ENCODE data around the gene DLL3.
"Not testable (repeated sequence)": the region's sequence is repeated elsewhere in the genome, so short reads cannot be mapped to it uniquely, and the experiment has no call there.

Gene DLL3, protein sequence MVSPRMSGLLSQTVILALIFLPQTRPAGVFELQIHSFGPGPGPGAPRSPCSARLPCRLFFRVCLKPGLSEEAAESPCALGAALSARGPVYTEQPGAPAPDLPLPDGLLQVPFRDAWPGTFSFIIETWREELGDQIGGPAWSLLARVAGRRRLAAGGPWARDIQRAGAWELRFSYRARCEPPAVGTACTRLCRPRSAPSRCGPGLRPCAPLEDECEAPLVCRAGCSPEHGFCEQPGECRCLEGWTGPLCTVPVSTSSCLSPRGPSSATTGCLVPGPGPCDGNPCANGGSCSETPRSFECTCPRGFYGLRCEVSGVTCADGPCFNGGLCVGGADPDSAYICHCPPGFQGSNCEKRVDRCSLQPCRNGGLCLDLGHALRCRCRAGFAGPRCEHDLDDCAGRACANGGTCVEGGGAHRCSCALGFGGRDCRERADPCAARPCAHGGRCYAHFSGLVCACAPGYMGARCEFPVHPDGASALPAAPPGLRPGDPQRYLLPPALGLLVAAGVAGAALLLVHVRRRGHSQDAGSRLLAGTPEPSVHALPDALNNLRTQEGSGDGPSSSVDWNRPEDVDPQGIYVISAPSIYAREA

DNA sequence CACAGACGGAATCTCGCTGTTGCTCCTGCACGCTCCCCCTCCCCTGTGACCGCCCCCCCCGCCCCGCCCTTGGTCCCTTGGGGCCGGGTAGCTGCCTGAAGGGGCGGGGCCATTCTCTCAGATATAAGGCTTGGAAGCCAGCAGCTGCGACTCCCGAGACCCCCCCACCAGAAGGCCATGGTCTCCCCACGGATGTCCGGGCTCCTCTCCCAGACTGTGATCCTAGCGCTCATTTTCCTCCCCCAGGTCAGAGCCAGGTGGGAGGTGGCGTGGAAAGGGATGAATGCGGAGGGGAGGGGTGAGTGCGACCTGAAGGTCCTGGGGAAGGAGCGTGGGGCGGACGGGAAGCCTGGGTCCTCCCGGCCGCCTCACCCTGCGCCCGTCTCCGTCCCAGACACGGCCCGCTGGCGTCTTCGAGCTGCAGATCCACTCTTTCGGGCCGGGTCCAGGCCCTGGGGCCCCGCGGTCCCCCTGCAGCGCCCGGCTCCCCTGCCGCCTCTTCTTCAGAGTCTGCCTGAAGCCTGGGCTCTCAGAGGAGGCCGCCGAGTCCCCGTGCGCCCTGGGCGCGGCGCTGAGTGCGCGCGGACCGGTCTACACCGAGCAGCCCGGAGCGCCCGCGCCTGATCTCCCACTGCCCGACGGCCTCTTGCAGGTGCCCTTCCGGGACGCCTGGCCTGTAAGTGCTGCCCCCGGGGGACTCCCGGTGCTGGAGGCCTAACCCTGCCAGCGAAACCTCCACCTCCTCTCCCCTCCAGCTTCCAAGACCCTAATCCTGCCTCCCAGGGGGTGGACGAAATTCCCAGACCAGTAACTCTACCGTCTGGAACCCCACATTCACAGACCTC is at the start of gene DLL3:
Gene DLL3, plus strand, starts transcription at position 150 of the 845 bp plus-strand sequence. Its CDS starts 28 bp downstream, at position 178.
- DNase-seq, result no peak

DNA sequence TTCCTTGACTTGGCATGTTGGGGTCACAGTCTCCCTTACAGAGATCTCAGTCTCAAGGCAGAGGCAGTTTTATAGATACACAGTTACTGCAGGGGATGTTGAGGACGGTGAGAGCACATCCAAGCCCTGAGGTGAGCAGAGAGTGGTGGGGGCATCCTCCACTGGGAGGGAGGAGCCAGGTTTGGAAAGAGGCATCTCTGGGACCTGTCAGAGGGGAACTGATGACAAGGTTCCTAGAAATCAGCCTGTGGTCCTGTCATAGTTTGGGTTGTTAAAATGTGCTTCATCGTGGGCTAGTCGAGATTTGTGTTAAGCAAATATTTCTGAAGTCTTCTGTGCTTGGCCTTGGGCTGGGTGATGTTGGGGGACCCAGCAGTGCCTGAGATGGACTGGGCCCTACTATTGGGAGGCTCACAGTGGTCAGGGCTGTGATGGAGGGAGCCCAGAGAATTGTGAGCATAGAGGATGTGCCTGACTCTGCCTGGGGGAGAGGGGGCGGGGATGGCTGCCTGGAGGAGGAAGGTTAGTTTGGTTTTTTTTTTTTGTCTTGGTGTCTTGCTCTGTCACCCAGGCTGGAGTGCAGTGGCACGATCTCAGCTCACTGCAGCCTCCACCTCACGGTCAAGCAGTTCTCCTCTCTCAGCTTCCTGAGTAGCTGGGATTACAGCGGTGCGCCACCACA is 49.5 kb upstream of the DLL3 start:
- DNase-seq, result no peak

DNA sequence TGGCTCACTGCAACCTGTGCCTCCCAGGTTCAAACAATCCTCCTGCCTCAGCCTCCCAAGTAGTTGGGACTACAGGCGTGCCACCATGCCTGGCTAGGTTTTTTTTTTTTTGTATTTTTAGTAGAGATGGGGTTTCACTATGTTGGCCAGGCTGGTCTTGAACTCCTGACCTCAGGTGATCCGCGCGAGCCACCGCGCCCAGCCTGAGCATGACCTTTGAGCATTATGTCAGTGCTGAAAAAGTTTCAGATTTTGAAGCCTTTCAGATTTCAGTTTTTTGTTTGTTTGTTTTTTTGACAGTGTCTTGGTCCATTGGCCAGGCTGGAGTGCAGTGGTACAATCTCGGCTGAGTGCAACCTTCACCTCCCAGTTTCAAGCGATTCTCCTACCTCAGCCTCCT is 47.5 kb upstream of the DLL3 start:
- not testable (repeated sequence) for DNase-seq

DNA sequence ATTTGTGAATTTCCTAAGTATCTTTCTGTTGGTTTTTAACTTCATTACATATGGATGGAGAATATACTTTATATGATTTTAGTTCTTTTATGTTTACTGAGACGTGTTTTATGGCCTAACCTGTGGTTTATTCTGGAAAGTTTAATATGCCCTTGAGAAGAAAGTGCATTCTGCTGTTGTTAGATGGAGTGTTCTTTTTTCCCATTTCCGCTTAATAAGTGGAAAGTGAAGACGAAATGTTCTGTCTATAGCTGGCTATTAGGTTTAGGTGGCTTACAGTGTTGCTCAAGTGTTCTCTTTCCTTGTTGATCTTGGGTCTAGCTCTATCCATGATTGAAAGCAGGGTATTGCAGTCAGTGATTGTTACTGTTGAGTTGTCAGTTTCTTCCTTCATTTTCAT is 35.3 kb upstream of the DLL3 start:
- no peak for DNase-seq

DNA sequence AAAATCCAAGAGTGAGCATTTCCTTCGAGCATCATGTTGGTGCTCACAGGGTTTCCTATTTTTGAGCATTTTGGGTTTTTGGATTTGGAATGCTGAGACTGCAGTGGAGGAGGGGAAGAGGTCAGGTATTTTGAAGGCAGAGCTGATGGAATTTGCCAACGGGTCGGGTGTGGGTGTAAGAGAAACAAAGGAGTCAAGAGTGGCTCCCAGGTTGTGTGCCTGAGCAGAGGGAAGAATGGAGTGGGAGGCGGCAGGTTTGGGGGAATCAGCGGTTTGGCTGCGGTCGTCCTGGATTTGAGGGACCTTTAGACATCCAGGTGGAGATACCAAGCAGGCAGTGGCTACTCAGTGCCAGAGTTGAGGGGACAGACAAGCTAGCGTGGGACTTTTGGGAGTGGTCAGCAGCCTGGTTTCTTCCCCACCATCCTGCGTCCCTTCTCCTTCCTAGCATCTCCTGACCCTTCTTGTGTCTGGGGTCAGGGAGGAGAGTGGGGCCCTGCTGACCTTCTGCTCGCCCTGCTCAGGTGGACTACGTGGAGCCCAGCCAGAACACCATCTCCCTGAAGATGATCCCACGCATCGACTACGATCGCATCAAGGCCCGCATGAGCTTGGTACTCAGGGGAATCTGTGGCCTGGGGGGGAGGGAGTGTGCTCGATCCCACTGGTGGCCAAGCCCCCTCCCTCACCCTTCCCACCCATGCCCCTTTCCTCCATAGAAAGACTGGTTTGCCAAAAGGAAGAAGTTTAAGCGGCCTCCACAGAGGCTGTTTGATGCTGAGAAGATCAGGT is 32.6 kb upstream of the DLL3 start:
- DNase-seq, result no peak

DNA sequence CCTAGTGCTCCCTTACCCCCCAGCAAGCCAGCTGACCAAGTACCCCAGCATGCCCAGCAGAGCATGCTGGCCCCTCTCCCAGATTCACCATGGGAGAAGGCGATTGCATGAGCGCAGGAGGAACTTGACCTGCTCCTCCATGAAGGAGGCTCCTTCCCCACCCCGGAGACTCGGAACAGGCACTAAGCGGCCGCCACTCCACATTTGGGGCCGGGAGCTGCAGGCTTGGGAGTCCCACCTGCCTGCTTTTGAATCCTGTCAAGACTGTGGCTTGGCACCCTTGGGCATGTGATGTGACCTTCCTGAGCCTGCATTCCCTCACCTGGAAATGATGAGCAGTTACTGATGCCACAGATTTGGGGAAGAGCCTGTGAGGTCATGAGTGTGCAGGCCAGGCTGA is 30.8 kb upstream of the DLL3 start:
- DNase-seq, result no peak

DNA sequence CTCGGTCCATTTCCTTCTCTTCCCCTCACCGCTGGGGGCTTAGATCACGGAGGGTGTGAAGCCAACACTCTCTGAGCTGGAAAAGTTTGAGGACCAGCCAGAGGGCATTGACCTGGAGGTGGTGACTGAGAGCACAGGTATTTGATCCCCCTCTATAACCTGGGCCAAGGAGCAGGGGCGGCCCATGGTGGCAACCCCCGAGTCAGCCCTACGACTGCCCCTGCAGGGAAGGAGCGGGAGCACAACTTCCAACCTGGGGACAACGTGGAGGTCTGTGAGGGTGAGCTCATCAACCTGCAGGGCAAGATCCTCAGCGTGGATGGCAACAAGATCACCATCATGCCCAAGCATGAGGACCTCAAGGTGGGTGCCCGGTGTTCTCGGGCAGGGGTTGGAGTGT is 29.7 kb upstream of the DLL3 start:
- no peak for DNase-seq

DNA sequence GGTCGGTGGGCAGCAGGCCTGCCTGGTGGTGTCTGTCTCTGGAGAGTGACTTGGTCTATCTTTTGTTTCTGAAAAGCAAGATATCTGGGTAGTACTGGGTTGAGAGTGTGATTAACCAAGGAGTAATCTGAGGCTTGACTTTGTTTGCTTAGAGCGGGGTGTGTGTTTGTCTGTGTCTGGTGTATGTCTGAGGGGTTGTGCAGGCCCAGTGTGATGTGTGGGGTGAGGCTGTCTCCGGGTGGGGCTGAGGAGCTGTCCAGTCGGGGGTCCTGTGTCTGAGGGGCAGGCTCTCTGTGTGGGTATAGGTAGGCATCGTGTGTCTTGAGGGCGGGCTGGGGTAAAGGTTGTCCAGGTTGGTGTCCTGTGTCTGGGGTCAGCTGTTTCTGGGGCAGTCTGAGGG is 29.2 kb upstream of the DLL3 start:
- DNase-seq, result no peak

DNA sequence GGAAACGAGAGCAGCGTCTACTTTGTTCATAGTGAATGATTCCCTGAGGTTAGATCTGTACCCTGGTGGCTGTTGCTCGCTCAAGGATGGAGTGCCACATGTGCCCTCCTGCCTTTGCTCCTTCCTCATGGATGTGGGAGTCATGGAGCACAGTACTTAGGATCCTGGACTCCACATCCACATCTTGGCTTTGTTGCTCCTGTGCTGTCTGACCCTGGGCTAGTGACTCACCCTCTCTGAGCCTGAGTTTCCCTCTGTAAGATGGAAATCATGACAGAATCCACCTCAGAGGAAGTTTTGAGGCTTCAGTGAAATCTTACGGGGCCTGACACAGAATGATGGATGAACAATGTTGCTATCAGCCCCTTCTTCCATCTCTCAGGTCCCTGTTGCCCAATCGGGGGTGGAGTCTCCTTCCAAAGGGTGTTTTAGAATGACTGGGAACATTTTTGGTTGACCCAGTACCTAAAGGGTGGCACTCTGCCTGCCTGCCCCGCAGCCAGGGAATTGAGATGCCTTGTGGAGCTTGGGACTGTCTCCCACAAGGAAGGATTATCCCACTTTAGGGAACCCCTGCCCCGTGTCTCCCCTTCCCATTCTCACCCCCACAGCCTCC is 27.9 kb upstream of the DLL3 start:
- DNase-seq, result no peak

DNA sequence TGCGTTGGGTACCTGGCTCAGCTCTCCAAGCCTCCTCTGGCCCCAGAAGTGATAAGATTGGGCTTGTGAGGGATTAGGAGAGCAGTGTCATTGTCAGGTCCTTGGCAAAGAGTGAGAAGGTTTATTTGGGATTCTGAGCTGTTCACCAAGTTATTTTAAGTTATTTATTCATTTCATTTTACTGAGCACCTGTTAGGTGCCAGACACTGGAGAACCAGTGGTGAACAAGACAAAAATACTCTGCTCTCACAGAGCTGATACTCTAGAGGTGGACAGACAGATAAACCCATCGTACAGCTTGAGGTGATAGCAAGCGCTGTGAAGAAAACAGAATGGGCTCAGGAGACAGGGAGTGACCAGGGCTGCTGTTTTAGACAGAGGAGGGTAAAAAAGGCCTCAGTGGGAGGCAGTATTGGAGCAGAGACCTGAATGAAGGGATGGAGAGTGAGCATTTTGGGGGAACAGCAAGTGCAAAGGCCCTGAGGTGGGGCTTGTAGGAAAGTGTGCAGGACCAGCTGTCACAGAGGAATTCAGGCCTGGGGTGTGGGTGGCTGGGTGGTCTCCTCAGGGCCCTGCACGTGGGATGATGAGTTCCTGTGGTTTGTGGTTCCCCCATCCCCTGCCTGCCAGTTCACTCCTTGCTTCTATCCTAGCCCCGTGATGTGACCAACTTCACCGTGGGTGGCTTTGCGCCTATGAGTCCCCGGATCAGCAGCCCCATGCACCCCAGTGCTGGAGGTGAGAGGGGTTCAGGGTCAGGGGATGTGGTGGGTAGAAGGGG is 26.8 kb upstream of the DLL3 start:
- DNase-seq, result no peak

DNA sequence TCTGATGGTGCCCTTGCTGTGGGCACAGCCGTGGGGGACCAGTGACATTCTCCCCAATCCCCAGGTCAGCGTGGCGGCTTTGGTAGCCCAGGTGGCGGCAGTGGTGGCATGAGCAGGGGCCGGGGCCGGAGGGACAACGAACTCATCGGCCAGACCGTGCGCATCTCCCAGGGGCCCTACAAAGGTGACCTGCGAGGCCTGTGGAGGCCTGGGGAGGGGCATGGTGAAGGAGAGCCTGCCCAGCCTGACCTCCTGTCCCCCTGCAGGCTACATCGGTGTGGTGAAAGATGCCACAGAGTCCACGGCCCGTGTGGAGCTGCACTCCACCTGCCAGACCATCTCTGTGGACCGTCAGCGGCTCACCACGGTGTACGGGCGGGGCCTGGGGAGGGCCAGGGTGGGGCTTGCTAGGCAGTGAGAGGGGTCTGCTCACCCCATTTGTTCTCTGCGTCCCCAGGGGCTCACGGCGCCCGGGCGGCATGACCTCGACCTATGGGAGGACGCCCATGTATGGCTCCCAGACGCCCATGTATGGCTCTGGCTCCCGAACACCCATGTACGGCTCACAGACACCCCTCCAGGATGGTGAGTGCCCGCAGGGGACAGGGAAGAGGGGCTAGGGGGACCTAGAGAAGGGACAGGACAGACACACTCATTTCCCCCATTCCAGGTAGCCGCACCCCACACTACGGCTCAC is 25.9 kb upstream of the DLL3 start:
- no peak for DNase-seq

DNA sequence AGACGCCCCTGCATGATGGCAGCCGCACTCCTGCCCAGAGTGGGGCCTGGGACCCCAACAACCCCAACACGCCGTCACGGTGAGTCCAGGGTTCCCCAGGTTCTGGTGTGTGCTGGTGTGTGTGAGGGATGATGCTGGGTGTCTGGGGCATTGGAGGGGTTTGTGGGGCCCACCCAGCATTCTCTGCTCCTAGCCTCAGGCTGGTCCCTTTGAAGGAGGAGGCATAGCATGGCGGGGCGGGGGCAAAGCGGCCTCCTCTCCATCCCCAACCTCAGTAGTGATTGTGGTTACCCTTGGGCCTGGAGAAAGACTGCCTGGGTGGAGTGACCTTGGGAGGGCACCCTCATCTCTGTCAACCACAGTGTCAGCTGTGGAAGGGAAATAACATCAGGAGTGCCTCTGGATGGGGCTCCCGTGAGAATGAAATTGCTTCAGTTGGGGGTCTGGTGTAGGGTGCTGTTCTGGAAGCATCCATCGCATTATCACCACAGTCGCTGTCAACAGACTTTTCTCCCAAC is 25.2 kb upstream of the DLL3 start:
- DNase-seq, result no peak

DNA sequence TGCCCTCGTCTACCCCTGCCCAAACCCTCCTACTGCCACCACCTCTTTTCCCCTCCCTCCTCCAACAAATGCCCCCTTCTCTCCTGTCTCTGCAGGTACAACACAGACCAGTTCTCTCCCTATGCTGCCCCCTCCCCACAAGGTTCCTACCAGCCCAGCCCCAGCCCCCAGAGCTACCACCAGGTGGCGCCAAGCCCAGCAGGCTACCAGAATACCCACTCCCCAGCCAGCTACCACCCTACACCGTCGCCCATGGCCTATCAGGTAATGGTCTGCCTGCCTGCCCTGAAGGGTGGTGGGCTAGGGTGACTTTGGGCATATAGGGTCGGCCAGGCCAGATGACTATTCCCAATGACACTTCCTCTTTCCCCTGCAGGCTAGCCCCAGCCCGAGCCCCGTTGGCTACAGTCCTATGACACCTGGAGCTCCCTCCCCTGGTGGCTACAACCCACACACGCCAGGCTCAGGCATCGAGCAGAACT is 24.6 kb upstream of the DLL3 start:
- DNase-seq, result no peak

DNA sequence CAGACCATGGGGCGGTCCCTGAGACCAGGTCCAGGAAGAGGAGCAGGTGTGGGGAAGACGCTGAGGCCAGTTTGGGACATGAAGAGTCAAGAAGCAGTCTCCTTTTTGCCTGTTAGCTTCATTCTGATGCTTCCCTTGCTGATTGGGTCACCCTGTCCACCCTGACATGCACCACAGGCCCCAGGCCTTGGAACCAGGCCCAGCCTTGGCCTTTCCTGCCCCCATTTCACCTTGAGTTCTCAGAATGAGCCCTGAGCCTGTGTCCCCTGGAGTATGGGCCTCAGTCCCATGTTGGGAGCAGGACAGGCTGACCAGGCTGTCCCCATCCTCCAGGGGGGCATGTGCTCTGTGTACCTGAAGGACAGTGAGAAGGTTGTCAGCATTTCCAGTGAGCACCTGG is 23.0 kb upstream of the DLL3 start:
- DNase-seq, result no peak

DNA sequence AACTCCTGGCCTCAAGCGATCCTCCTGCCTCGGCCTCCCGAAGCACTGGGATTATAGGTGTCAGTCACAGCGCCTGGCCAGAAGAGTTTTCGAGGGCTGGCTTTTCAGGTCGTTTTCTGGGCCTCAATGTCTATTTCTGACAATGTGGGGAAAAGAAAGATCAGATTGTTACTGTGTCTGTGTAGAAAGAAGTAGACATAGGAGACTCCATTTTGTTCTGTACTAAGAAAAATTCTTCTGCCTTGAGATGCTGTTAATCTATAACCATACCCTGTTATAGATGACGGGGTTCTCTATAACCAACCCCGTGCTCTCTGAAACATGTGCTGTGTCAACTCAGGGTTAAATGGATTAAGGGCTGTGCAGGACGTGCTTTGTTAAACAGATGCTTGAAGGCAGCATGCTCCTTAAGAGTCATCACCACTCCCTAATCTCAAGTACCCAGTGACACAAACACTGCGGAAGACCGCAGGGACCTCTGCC is 19.4 kb upstream of the DLL3 start:
- not testable (repeated sequence) for DNase-seq

DNA sequence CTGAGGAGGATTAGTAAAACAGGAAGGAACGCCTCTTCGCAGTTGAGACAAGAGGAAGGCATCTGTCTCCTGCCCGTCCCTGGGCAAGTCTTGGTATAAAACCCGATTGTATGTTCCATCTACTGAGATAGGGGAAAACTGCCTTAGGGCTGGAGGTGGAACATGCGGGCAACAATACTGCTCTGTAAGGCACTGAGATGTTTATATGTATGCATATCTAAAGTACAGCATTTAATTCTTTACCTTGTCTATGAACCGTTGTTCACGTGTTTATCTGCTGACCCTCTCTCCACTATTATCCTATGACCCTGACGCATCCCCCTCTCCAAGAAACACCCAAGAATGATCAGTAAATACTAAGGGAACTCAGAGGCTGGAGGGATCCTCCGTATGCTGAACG is 18.8 kb upstream of the DLL3 start:
- DNase-seq, result no peak

DNA sequence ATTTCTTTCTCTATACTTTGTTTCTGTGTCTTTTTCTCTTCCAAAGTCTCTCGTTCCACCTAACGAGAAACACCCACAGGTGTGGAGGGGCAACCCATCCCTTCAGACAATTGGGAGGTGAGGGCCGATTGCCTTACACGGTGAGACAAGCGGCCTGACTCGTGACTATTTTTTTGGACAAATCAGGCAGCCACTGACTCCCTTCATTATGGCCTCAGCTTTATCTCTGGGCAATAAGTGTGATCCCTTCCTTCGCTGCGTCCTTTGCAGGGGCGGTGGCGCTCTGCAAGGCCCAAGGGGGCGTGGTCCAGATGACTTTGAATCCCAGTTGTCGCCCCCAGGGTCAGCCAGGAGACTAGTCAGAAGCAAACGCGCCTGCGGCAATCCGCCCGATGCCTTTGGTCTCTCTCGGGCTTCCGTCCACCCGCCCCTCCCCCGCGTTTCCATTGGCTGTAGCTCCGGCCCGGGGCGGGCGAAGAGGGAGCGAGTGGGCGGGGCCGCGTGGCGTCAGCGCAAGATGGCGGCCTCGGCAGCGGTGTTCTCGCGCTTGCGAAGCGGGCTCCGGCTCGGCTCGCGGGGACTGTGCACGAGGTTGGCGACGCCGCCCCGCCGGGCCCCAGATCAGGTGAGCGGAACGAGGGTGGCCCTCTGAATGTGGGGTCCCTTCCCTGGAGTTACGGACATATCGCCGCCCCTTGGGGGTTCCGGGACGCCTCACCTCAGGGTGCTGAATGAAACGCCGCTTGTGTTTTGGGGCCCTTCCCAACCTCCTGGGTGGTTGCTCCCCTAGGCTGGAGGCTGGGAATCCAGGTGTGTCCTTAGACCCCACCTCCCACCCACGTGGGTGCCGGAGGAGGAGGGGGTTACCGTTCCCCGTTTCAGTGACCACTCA is 18.2 kb upstream of the DLL3 start, which contains the start of gene TIMM50:
Gene TIMM50, plus strand, starts transcription at position 502 of the 892 bp plus-strand sequence. Its CDS starts 16 bp downstream, at position 518.
- DNase-seq, result peak; percentile 91

DNA sequence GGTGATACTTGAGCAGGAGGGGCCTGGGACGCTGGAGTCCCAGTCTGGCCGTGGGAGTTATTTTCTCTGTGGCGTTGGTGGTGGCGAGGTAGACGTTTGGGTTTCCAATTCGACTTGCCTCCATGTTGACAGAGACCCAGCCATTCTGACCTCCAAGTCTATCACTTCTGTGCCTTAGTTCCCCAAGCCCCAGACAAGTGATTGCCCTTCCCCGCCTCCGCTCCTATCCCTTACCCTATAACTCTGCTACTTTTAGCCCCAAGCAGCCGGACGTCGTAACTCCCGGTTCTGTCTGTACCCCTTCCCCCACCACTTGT is 17.6 kb upstream of the DLL3 start:
- DNase-seq, result no peak

DNA sequence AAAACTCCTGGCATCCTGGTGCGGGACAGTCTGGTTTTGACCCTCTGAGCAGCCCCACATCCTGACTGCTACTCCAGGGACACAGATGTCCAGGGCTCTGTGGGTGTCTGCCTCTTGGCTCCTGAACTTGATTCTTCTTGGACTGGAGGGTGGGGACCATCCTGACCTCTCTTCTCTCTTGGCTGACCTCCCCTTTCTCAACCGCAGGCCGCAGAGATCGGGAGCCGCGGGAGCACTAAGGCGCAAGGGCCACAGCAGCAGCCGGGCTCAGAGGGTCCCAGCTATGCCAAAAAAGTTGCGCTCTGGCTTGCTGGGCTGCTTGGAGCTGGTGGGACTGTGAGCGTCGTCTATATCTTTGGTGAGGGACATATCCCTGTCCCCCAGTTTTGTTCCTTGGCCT is 17.1 kb upstream of the DLL3 start:
- no peak for DNase-seq
